ENCODE data around the gene TRIM40.

DNA sequence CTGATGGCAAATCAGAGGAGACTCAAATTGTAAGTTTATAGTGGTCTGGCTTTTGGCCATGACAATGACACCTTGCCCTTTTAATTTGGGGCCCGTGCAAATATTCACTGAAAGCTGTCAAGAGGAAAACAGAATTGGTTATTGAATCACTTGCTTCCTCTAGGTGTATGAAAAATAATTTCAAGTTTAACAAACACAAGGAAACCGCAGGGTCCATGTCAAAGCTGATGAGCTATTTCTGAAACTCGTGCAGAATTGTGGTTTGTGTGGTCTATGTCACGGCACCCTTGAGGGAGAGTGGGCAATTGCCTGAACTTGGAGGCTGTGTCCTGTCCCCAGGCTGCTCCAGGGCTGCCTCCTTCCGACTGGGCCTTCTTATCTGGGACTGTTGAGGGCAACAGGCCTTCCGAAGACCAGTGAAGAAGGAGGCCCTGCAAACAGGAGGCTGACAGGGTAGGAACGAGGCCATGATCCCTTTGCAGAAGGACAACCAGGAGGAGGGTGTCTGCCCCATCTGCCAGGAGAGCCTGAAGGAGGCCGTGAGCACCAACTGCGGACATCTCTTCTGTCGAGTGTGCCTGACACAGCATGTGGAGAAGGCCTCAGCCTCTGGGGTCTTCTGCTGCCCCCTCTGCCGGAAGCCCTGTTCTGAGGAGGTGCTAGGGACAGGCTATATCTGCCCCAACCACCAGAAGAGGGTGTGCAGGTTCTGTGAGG lies 788 bp downstream of the TRIM40 start:
- no peak for TF ChIP-seq POLR2AphosphoS5 (IDR thresholded peaks at IDR 0.05; ENCODE audit: borderline replicate concordance, low read depth, low read length)
- no peak for TF ChIP-seq EZH2 (IDR thresholded peaks at IDR 0.05)

Data from SK-N-MC (cell line).